NCI-H1092 (cell line): ENCODE results near the gene MAPKAP1.

Experiments
- DNase-seq: peaks from one replicate; lab custom pipeline; 2025; lab: John Stamatoyannopoulos, UW

MAPKAP1 gene

DNA sequence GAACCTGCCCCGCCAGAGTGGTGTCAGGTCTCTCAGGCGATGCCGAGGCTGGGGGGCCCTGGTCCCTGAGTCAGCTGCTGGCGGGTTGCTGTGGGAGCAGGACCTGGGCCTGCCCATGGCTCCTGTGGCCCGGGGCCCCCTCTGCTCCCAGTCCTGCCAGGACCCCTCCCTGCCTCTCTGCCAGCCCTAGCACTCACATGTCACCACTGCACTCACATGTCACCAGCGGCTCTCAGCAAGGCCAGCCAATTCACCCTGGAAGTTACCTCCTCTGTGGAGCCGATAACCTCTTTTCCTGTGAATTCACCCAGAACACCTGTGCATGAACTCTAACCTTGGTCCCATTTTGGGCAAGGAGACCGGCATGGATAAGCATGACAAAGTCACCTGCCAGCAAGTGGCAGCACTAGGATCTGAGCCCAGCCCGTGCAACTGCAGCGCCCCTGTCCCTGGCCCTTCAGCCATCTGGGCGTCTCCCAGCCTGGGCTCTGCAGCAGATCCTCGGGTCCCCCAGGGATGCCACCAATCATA, 275.2 kb downstream of the MAPKAP1 start:
- DNase-seq, result no peak

DNA sequence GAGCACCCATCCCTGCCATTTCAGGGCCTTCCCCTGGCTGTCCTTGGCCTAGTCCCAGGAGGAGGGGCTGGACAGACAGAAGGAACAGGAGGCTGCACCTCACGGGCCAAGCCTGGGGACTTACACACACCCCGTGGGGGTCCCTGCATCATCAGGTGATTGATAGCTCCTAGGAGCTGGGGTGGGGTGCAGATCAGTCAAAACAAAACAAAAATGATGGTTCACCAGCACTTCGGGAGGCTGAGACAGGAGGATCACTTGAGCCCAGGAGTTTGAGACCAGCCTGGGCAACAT, 276.0 kb downstream of the MAPKAP1 start:
- DNase-seq, result no peak

DNA sequence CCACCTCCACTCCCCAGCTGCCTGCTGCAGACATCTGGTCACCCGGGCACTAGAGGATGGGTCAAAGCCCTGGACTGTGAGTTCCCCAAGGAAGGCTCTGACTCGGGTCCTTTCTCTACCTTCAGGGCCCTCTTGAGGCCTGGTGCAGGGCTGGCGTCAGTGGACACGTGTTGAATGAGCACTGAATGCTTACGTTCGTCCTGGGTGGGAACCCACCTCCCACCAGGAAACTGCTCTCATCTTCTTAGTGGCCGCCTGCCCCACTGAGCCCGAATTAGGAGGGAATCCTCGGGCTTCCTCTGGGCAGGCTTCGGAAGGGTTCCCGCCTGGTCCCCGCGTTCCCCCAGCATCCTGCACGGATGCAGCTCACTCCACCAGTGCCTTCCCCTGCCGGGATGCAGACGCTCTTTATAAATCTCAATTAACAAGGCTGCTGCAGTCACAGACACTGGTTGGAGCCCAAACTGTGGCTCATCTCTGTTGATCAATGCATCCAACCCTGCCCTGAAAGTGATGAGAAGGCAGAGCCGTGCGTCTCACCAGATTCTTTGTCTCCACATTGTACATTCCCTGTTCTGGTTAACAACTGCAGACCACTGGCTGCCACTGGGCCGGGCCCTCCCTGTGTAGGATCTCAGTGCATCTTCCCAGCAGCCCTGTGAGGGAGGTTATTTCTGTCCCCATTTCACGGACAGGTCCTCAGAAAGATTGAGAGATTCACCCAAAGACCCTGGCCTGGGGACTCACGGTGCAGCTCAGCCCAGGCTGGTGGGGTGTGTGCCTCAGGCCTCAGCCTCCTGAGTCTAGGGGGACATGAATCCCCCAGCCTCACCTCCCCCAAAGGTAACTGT, 276.6 kb downstream of the MAPKAP1 start:
- no peak for DNase-seq

DNA sequence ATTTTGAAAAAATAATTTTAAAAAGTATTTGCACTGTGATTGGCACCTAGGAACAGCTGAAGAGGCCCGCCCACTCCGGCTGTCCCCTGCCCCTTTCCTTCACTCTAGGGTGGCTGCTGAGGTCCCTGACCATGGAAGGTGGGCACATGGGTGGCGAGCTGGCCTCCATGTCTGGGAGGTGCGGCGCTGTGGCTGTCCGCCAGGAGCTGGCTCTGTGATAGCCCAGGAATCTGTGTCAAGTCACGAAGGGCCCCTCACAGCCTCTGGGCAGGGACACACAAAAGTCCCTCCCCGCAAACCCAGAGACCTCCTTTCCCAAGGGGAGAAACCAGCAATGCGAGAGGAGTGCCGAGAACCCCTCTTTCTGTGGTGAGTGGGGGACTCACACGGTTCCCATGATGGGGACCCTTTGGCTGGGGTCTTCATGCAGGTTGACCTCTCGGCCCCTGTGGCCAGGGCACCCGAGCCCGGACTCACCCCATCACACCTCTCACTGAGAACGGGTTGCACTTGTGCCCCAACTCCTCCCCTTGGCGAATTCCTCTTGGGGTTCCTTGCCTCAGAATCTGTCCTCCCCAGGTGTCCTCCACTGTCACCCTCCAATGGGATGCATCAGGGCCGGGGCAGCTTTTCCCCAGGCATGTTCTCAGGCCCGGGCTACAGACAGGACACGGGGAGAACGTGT, 277.4 kb downstream of the MAPKAP1 start:
- no peak for DNase-seq

DNA sequence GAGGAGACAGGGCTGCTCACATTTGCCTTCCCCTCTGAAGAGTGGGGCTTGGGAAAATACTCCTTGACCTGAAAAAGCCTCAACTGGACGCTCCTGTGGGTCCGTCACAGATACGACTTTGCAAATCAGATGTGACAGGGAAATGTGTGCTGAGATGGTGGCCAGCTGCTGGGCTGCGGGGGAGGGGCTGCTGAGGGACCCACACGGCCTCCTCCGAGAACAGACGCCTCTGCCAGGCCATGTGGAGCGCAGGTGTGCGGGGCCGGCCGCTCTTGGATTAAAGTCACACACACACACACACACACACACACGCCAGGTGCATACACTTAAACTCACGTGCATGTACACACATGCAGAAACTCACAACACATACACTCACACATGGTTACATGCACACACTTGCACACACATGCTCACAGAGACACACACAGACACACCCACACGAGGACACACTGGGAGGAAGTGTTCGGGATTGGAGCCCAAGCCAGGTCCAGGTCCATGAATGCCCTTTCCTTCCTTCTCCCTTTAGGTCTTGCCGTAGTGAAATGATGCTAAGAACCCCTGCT, 278.0 kb downstream of the MAPKAP1 start:
- no peak for DNase-seq

DNA sequence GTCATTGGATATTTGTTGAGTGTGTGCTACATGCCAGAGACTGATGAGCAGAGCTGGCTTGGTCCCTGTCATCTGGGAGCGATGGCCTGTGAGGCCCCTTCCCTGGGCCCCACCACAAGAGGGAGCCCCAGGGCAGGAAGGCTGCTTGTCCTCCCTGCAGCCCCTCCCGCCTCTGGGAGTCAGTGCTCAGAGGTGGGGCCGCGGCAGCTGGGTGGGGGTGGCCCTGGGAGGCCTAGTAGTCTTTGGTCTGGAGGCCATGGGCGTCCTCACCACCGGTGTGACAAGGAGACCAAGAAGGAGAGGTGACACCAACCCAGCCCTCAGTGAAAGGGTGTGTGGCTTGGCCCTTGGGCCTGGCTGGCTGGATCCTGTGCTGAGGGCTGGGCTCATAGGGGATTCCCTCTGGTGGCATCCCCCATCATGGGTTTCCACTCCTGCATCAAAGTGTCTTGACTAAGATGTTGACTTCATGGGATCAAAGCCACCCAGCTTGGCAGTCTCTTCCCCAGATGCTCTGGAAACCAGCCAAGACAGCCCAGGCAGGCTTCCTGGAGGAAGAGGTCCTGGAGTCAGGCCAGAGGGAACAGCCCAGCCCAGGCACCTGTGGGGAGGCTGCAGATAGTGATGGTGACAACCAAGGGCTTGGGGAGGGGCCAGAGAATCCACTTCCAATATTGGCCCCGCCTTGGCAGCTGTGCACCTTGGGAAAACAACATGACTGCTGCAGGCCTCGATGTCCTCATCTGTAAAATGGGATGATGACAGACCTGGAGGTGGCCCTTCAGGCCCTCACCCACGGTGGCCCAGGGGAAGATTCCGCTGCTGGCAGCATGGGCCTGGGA, 278.7 kb downstream of the MAPKAP1 start:
- DNase-seq, result no peak

DNA sequence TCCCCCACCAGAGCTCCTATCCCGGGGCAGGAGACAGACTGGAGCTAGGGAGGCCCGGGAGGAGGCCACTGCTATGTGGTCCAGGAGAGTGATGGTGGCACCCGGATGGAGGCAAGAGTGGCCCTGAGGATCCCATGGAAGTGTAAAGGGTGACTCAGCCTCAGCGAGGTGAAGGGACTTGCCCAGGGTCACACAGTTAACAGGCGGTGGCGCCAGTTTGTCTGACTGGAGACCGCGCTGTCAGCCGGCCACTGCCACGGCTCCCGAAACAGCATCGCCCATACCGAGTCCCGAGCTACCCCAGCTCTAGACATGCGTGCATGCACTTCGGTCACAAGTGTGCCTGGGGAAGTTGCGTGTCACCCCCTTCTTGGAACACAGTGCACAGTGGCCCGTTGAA, 279.5 kb downstream of the MAPKAP1 start:
- no peak for DNase-seq

DNA sequence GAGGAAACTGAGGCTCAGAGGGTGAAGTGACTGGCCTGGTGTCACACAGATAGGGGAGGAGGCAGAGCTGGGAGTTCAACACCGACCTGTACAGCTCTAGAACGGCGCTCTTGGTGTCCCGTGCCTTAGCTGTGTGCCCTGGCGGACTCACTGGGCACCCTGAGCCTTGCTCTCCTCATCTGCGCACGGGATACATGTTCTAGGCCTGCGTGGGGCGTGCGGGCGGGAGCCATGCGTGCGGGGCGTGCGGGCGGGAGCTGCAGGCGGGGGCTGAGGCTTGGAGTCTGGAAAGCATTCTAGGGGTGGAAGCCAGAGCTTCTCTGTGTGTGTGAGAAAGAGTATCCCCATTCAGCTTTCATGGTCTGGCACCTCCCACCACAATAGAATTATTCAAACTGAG, 280.1 kb downstream of the MAPKAP1 start:
- no peak for DNase-seq

DNA sequence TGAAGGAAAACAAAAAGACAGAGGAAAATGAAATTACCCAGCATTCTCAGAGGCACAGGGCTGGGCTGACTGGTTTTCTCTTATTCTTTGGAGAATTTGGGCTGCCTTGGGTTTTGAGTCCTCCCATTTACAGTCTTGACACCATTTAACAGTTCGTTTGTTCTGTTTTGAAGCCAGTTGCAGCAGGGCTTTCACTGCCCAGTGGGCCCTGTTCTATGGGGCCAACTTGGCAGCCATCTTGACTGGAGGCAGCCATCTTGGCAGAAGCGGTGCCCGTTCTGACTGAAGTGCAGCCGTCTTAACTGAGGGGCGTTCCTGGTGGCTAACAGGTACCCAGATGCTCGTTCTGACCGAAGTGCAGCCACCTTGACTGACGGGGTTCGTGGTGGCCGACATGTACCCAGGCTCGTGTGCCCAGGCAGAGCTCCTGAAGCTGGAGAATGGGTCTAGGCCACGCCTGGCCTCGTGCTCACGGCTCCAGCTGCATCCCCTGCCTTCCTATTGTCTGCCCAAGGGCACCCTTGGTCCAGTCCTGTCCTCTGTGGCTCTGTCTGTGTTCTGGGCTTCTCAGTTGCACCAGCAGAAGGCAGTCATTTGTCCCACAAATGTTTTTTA, 281.0 kb downstream of the MAPKAP1 start:
- no peak for DNase-seq

DNA sequence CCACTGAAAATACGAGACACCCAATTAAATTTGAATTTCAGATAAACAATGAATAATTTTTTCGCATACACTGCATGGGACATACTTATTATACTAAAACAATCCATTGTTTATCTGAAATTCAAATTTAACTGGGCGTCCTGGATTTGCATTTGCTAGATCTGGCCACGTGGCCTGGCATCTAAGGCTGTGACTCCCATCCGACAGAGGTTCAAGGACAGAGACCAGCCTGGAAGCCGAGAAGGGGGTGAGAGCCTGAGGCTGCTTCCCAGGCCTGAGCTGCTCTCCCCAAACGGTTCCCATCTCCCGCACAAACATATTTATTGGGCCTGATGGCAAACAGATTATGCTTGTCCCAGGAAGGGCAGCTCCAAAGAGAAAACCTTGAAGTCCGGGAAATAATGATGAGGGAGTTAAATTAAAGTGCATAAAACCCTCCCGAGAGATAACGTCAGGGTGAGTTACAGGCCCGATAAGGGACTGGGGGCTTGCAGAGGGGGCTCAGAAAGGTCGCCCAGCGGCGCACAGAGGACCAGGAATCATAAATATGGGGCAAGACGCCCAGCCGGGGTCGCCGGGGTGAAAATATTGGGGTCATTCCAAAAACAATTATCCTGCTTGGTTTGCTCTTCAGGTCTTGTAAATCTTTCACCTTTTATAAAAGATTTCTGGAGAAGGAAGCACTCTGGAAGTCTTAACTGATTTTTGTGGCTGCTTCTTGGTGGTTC, 281.7 kb downstream of the MAPKAP1 start:
- DNase-seq, result no peak

DNA sequence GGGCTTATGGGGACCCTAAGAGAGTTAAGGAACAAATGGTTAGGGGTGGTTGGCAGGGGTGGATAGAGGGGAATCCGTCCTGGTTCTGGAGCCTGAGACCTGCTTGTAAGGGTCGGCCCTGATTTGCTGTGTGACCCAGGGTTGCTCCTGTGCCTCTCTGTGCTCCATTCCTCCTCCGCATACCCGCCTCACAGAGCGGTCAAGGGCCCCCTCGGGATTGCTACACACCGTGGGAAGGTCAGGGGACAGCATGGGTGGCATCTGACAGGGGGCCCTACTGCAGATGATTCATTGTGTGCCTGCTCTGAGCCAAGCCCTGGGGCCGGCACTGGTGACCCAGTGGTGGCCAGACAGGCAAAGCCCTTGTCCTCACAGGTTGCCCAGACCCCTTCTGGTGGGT, 283.0 kb downstream of the MAPKAP1 start:
- no peak for DNase-seq

DNA sequence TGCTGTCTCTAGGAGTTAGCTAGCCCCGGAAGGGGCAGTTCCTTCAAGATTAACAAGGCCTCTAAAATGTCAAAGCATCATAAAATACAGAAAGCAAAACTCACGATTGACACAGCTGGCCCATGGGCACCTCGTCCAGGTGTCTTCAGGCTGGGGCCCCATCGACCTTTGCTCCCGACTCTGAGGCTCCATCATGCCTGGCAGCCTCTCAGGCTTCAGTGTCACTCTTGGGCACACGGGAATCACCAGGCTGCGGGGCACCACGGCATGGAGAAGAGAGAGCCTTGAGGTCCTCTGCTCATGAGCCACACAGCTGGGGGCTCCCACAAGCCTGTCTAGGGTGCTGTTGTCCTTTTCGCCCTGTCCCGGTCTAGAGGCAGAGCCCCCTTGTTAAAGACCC, 284.2 kb downstream of the MAPKAP1 start:
- DNase-seq, result no peak

DNA sequence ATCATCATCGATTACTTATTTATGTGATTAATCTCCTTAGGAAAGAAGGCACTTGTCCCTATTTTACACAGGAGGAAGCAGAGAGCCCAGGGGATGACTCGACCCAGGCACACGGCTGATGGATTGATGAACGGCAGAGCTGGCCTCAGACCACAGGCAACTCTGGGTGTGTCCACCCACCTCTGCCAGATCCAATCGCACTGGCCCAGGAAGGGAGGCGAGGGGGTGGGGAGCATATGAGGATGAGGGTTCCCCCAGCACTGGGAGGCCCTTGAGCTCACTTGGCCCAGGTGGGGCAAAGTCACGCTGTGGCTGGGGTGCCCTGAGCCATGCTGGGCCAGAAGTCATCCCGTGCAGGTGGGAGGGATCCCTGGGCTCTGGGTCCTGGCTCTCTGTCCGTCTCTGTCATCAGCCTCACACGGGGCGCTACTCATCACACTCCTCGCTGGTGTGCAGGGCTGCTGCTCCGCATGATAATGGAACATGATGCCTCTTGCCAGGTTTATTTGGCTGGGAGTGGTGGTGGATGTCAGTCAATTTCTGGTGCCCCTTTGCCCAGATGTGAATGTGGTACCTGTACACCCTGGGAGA, 285.3 kb downstream of the MAPKAP1 start:
- no peak for DNase-seq

DNA sequence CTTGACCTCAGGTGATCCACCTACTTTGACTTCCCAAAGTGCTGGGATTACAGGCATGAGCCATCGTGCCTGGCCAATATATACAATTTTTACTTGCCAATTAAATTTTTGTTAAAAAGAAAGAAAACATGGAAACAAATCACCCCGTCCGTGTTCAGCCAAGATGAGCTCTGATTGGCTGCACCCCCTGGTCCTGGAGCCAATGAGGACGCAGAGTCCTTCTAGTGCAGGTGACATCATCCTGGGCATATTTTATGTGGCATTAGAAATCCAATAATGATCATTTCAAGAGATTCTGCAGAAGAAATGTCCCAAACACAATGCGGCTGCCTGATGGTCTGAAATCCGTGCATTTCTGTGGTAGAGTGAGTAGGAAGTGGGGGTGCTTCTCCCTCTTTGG, 285.8 kb downstream of the MAPKAP1 start:
- DNase-seq, result no peak

DNA sequence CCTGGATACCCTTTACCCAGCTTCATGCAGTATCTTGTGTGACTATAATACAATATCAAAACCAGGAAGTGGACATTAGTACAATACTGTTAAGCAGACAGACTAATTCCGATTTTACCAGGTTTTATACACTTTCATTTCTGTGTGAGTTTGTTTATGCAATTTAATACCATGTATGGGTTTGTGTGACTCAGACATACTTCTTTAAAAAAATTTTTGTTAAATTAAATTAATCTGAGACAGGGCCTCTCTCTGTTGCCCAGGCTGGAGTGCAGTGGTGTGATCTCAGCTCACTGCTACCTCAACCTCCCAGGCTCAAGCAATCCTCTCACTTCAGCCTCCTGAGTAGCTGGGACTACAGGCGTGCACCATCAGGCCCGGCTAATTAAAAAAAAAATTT, 288.6 kb downstream of the MAPKAP1 start:
- DNase-seq, result no peak

DNA sequence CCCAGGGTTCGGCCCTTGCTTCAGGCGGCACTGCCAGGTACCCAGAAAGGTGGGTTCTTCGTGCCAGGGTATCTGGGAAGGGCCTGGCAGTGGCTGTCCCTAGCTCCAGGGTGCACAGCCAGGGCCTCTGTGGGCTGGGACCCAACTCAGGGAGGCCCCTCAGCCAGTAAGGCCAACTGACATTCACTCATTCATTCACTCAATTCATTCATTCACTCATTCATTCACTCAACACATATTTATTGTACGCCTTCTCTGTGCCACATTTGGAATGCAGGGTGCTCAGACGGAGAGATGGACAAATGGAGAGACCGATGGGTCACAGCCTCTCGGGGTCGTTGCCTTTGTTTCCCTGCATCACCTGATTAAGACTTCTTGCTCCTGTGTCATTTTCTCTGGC, 290.5 kb downstream of the MAPKAP1 start:
- DNase-seq, result no peak

DNA sequence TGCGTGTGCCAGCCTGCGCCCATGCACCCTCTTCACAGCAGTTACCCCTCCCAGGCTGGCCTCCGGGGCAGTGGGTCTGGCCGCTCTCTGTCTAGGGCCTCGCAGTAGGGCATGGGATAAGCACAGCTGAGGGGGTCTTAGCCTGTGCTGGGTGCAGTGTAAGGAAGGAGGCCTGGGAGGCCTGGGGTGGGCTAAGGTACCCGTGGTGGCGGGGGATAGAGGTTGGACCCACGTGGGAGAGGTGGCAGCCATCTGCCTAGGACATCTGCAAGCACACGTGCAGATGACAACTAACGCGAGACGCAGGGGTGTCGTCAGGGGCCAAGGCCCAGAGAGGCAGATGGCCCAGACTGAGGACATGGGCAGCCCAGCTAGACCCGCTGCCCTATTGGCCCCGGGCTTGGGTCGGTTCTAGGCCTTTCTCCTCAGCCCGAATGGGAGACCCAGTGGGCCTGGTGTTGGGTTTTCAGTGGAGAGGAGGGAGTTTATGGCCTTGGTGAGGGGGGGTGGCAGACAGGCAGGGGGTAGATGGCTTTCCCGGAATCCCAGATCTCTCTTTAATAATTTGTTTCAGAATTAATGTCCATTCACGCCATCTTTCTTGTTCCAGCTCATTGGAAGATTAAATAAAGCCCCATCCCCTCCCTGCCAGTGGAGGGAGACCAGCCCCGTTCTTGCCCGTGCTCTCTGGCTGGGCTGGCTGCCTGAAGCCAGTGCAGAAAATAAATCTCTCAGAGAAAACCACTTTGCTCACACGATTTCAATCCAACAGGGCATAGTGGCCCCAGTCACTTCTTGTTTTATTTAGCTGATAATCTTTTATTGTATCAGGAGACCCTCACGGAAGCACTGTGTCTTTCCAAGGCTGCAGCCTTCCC, 291.2 kb downstream of the MAPKAP1 start:
- DNase-seq, result no peak

DNA sequence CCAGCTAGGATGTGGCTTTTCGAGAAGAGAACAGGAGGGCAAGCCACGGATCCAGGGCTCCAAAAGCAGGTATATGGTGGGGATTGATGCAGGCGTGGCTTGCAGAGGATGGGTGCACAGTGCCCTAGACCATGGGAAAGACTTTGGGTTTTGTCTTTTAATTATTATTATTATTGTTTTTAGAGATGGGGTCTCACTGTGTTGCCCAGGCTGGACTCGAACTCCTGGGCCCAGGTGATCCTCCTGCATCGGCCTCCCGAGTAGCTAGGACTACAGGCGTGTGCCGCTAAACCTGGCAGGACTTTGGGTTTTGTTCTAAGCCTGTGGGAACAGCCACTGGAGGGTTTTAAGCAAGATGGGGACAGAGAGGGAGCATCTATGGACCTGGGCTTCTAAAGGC, 293.4 kb downstream of the MAPKAP1 start:
- DNase-seq, result no peak

DNA sequence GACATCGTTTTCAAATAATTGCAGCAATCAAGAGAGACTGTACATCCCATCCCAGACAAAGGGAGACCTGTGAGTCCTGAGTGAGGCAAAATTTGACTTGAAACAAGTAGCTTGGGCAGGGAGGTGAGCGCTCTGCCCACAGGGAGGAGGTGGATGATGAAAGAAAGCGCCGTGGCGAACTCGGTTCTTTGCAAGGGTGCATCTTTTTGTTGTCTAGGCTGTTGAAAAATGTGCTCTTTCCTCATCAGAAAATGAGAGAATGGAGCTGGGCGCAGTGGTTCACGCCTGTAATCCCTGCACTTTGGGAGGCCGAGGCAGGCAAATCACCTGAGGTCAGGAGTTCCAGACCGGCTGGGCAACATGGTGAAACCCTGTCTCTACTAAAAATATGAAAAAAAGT, 294.8 kb downstream of the MAPKAP1 start:
- DNase-seq, result no peak
